Epithelial cell of esophagus (primary cell): ENCODE data around the gene FIZ1.
A peak's percentile ranks its signal among the peaks of the same experiment; 100 is the strongest.

Source experiments
- DNase-seq: peaks from one replicate; pipeline ENCODE4 v3.0.0; 2010; ENCODE audit warnings: low read depth
- H3K4me3 ChIP-seq: 2 replicates; pipeline ENCODE4 v1.5.1; 2011; ENCODE audit warnings: mild to moderate bottlenecking, low read length, control low read depth
- CTCF ChIP-seq: IDR thresholded peaks from 2 replicates; pipeline ENCODE4 v1.5.1; 2011; ENCODE audit warnings: low read depth, mild to moderate bottlenecking, low read length, control low read depth, inconsistent platforms; ENCODE audit not compliant: insufficient read depth; ENCODE audit errors: missing control alignments

FIZ1 gene

GRCh38 chr19:55640577-55641425, 41.5 kb upstream of the FIZ1 start, which contains the start of gene ZNF580:
Gene ZNF580 (plus strand): TSS chr19:55641002. CDS start chr19:55642509, 1,507 bp downstream.
- no peak for TF ChIP-seq CTCF
- peak within 1 kb of the TSS; percentile 80 for H3K4me3 ChIP-seq
- DNase-seq = peak; percentile 59

- peak; percentile 81 for DNase-seq
- peak; percentile 36 for TF ChIP-seq CTCF
- H3K4me3 ChIP-seq = peak overlapping the region; percentile 80
Measured at GRCh38 chr19:55640043-55640576, 40.8 kb upstream of the FIZ1 start.

- TF ChIP-seq CTCF = peak; percentile 64
- no peak overlapping the region for H3K4me3 ChIP-seq
- DNase-seq = peak; percentile 45
Measured at GRCh38 chr19:55638864-55639359, 39.6 kb upstream of the FIZ1 start.

- TF ChIP-seq CTCF = no peak
- no peak overlapping the region for H3K4me3 ChIP-seq
- no peak for DNase-seq
Measured at GRCh38 chr19:55637534-55637933, 38.2 kb upstream of the FIZ1 start.

- no peak overlapping the region for H3K4me3 ChIP-seq
- no peak for DNase-seq
- no peak for TF ChIP-seq CTCF
Measured at GRCh38 chr19:55636723-55637122, 37.4 kb upstream of the FIZ1 start.

- no peak for TF ChIP-seq CTCF
- no peak for DNase-seq
- peak overlapping the region; percentile 100 for H3K4me3 ChIP-seq
Measured at GRCh38 chr19:55635856-55636440, 36.6 kb upstream of the FIZ1 start.
